ENCODE results near the gene USP9X. TPM values are rescaled to one million over a fixed set of nuclear protein-coding genes. Genes with fewer than 3 reads are reported as not detected.

USP9X gene
- total and polyA plus RNA-seq, 9 of the 15 experiments (the other 6 are each of a cell fraction or from before 2014, with no cell fraction given): 10.9 to 47.8 (median 29.5) TPM

DNA sequence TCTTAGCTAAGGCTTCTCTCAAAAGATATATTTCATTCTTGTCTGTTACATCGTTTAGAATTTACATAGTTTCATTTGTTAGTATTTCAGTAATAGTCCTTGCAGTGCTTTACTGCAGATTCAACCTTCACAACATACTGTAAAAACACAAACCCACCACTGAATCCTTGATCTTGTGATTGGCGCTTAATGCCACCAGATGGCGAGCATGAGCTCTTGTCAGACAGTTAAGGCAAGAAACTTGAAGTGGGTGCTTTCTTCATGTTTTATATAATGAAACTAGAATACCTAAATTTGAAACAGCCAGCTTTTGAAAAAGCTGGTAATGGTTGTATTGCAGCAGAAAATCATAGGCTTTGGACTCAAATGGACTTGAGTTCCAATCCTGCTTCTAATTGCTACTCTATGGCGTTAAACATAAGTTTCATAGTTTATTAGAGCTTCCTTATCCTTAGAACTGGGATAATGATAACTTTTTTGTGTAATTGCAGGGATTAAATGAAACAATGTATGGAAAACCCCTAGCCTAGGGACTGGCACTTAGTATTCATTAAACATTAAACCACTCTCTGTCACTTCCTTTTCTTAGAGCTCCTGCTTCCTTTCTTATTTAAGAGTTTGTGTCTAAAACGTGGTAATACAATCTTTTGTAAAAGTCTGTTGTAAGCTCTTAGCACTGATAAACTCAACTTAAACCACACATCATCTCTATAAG lies 95.1 kb downstream of the USP9X start:
- Histone ChIP-seq H3K4me2 (ENCODE audit: insufficient read depth, low read length) (no peak overlapping the region), H3K4me3 (no peak overlapping the region), H3K4me1 (replicated peaks in 1 of 2; ENCODE audit: control insufficient read depth in 2 of 2, insufficient read depth in 2 of 2, low read length in 2 of 2) (no peaks in the 10 kb centered on the region), H3K9me3 (replicated peaks; ENCODE audit: control insufficient read depth, insufficient read depth, low read depth, low read length) (no peaks in the 10 kb centered on the region), H3K27ac (ENCODE audit: extremely low read depth, low read depth, low read length) (no peak overlapping the region), H3K36me3 (ENCODE audit: control insufficient read depth, insufficient read depth, low read length) (peaks cover 47% of the 10 kb centered on the region), H3K79me2 (ENCODE audit: control insufficient read depth, insufficient read depth, low read length) (peaks cover 4% of the 10 kb centered on the region; the same call in 2 of the 3 replicates), H2AFZ (ENCODE audit: low read depth, low read length) (no peak overlapping the region), H3K9me1 (ENCODE audit: control insufficient read depth, insufficient read depth, low read length) (no peaks in the 10 kb centered on the region), H3K9ac (ENCODE audit: insufficient read depth in 1 of 2, low read depth in 2 of 2, low read length in 2 of 2) (no peak overlapping the region), H4K20me1 (replicated peaks; ENCODE audit: control insufficient read depth, insufficient read depth, low read length) (0 out of 2 replicates have a peak, but pooled peaks cover 6% of the 10 kb centered on the region), H3K27me3 (ENCODE audit: control insufficient read depth in 2 of 2, insufficient read depth in 2 of 2, low read length in 2 of 2) (no peaks in the 10 kb centered on the region)
- DNase-seq (ENCODE audit: extremely low read depth in 1 of 4, low spot score in 3 of 4): peak; percentile 18 to 58 (median 40)
- intact Hi-C loops (cut with micrococcal nuclease): loop anchor here (5.0 kb wide), 1 partner anchor 72 kb away; no protein-coding TSS in a partner anchor
- peak; percentile 88 for ATAC-seq
- ChIA-PET POLR2A (interaction anchor here (0.6 to 1.0 kb wide), 3 partner anchors 13 to 569 kb away, joined by 3 to 4 read pairs (median 4); no protein-coding TSS in a partner anchor), CTCF (ENCODE audit: low intra/inter-chr PET ratio) (interaction anchor here (0.7 to 0.8 kb wide), 2 partner anchors 73 kb away, joined by 3 to 5 read pairs; no protein-coding TSS in a partner anchor)
- peak; percentile 93 for FAIRE-seq
- WGBS (ENCODE audit: insufficient coverage, low coverage, missing lambda C conversion rate): 30% methylated on average over 5 of the region's 5 CpGs
- TF ChIP-seq, protein P1, sequence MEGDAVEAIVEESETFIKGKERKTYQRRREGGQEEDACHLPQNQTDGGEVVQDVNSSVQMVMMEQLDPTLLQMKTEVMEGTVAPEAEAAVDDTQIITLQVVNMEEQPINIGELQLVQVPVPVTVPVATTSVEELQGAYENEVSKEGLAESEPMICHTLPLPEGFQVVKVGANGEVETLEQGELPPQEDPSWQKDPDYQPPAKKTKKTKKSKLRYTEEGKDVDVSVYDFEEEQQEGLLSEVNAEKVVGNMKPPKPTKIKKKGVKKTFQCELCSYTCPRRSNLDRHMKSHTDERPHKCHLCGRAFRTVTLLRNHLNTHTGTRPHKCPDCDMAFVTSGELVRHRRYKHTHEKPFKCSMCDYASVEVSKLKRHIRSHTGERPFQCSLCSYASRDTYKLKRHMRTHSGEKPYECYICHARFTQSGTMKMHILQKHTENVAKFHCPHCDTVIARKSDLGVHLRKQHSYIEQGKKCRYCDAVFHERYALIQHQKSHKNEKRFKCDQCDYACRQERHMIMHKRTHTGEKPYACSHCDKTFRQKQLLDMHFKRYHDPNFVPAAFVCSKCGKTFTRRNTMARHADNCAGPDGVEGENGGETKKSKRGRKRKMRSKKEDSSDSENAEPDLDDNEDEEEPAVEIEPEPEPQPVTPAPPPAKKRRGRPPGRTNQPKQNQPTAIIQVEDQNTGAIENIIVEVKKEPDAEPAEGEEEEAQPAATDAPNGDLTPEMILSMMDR (IDR thresholded peaks at IDR 0.05 in 2 of 3, conservative IDR thresholded peaks at IDR 0.05 in 1 of 3; ENCODE audit: insufficient read depth in 2 of 3, low read depth in 1 of 3, low read length in 3 of 3): peak; percentile 55 to 62 (median 58)
- TF ChIP-seq ZNF668 (CRISPR knock-in tag; IDR thresholded peaks at IDR 0.05): no peak
- no peak for TF ChIP-seq ZNF277 (CRISPR knock-in tag; IDR thresholded peaks at IDR 0.05; ENCODE audit: borderline replicate concordance)
- peak; percentile 23 to 43; a peak in 1 of 4 replicates for TF ChIP-seq RAD21 (CRISPR knock-in tag; conservative IDR thresholded peaks at IDR 0.05 in 1 of 2, IDR thresholded peaks at IDR 0.05 in 1 of 2)
- in situ Hi-C loops (cut with MboI): no loop called here
- BruUV-seq (replicated peaks): no TSS peak
